ENCODE data around the gene EDNRA.

The EDNRA gene

DNA sequence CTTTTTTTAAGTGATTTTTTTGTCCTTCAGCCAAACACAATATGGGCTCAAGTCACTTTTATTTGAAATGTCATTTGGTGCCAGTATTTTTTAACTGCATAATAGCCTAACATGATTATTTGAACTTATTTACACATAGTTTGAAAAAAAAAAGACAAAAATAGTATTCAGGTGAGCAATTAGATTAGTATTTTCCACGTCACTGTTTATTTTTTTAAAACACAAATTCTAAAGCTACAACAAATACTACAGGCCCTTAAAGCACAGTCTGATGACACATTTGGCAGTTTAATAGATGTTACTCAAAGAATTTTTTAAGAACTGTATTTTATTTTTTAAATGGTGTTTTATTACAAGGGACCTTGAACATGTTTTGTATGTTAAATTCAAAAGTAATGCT is 62.1 kb downstream of the EDNRA start:
- DNase-seq = no peak

DNA sequence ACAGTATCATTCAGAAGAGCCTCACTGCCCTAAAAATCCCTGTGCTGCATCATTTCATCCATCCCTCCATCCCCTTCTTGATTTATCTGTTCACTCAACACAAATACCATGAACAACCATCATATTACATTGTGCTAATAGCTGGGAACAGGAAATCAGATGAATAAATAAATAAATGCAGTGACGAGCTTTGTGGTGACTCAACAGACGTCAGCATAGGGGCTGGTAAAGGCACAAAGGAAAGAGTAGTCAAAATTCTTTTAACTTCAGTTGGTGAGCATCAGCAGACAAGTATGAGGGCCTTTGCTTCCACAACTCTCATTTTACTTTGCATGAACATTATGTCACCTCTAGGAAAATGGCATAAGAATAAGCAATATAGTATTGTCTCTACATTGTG is 65.5 kb downstream of the EDNRA start:
- no peak for DNase-seq

GRCh38 chr4:147547314-147548056 is 66.6 kb downstream of the EDNRA start:
- no peak for DNase-seq

GRCh38 chr4:147548256-147548655 is 67.4 kb downstream of the EDNRA start:
- no peak for DNase-seq

DNA sequence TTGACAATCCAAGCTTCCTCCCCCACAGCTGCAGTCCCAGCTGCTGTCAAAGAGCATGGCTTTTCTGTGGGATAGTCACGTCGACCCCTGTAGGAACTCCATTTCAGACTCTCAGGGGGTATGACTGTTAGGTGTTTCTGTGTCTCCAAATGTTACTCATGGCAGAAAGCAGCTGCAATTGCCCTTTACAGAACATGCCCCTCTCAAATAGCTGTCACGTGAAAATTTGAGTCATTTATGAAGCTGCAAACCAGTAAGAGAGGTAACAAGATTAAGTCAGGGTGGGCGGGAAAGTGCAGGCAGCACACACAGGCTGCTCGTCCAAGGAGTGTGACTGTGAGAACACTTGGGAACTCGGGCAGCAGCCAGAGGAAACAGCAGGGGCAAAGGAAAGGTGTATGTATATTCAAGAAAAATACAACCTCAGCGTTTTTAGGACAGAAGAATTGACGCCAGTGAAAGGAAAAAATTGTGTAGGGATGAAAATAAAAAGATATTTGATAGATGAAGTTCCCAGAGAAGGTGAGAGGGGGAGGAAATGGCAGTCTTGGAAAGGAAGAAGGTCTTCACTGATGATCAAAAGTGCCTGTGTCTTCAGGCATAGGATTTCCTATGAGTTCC is 69.8 kb downstream of the EDNRA start:
- DNase-seq = no peak

DNA sequence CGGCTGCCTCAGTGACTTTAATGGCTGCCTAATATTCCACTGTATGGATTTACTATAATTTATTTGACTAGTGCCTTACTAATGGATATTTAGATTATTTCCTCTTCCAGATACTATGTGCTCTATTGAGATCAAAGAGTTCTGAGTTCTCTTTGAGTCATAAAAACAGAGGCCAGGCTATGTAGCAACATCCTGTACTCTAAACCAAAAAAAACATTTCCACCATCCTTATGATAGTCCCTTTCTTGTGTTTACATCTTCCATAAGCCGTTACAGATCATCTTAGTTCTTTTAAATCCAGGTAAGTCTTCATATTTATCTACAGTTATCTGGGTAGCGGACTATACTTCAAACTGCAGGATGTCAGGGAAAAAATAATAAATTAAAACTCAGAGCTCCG is 79.7 kb downstream of the EDNRA start:
- no peak for DNase-seq

DNA sequence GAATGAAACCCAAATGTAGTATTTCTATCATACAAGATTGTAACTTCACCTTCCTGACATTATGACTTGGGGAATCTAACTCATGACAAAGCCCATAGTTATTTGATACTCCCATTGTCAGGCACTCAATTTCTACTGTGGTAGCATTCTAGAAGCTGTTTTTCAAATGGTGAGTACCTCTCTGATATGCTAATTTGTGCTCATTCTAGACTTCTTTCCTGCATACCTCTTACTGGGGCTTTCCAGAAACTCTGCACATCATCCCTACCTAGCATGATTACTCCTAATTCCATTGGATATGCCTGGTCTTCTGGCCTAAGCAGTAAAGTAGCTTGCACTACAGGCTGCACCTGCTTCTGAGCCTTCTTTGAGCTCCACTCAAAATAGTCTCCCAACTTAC is 85.9 kb downstream of the EDNRA start:
- no peak for DNase-seq

- DNase-seq = no peak
These were observed 86.4 kb downstream of the EDNRA start for GRCh38 chr4:147567276-147567675.

GRCh38 chr4:147570616-147571015 is 89.7 kb downstream of the EDNRA start:
- no peak for DNase-seq

GRCh38 chr4:147571036-147571770 is 90.3 kb downstream of the EDNRA start:
- no peak for DNase-seq

DNA sequence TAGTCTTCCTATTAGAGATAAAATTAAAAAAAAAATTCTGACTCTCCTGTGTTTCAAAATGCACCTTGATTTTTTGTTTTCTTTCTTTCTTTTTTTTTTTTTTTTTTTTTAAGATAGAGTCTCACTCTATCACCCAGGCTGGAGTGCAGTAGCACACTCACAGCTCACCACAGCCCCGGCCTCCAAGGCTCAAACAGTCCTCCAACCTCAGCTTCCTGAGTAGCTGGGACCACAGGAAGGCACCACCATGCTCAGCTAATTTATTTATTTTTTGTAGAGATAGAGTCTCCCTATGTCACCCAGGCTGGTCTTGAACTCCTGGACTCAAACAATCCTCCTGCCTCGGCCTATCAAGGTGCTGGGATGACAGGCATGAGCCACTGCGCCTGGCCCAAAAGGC is 95.2 kb downstream of the EDNRA start:
- DNase-seq = no peak

DNA sequence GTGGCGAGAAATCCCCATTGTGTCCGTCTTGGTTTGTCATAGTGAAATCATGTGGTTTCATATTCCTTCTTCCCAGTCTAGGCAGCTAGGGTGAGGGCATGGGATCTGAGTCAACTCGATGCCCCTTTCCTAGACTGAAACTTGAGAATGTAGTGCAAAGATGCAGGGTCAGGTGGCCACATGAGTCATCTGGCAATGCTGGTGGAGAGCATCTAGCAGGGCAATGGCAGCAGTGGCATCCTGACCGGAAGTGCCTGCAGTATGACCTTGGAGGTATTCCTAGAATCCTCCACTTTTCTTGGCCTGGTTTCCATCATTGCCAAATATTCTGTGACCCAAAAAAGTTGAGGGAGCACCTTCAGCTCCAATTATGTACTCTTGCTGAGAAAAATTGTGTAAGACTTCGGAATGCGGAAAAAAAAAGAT is 97.2 kb downstream of the EDNRA start:
- no peak for DNase-seq

DNA sequence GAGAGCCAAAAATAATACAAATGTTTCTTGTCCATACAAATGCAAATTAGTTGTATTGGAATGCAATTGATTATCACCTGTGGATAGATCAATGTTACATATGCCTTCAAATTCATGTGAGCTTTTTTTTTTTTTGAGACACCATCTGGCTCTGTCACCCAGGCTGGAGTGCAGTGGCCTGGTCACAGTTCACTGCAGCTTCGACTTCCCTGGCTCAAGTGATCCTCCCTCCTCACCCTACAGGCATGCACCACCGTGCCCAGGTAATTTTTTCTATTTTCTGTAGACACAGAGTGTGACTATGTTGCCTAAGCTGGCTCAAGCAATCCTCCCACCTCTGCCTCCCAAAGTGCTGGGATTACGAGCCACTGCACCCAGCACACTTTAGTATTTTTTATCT is 97.7 kb downstream of the EDNRA start:
- DNase-seq = no peak

DNA sequence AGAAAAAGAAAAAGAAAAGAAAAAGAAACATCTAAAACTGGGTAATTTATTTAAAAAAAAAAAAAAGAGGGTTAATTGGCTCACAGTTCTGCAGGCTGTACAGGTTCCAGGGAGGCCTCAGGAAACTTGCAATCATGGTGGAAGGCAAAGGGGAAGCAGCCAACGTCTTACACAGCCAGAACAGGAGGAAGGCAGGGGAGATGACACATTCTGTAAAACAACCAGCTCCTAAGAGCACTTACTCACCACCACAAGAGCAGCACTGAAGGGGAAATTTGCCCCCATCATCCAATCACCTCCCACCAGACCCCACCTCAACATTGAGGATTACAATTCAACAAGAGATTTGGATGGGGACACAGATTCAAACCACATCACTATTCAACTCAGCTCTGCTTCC is 99.5 kb downstream of the EDNRA start:
- no peak for DNase-seq

DNA sequence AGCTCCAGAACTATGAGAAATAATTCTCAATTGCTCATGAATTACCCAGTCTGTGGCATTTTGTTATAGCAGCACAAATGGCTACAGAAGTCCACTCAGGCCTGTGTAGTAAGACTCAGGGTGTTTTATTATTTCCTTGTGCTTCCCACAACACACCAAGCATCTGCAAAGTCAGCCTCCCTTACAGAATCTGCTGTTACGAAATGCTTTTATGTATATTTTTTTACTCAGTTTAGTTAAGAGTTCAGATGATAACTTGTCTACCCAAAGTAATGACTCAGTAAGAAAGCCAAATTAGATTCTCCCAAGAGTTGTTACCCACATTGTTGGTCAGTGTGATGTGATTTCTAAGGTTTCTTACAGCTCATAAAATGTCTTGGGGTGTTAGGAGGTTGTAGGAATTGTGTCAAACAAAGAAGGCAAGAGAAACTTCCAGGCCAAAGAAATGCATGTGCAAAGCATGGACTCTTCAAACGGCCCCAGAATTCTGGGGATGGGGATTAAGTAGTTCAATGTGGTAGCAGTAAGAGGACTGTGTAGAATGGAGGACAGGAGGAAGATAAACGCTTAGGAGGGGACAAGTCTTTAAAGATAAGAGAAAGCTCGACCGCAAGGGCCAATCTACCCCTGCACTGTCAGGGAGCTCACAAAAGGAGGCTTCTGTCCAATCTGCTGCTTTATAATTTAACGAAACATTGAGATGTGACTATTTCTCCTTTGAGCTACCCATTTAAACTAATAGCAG is 100.9 kb downstream of the EDNRA start:
- no peak for DNase-seq

- DNase-seq = no peak
These were observed 101.6 kb downstream of the EDNRA start for GRCh38 chr4:147582386-147583060.

DNA sequence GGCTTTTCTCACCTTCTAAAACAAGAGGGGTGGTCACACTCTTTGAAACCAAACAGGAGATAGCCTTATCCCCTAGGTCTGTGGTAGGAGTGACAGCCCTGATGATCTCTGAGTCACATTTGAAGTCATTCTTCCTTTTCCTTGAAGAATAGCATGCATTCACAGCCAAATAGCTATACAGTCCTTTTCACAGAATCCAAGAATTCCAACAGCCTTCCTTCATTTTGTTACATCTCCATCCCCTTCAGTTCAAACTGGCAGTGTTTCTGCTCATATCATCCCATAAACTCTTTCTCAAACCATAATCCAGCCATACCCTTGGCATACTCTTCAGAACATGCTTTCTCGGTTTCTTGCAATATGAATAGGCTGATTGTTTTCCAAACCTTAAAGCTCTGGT is 103.0 kb downstream of the EDNRA start:
- no peak for DNase-seq

- no peak for DNase-seq
These were observed 105.1 kb downstream of the EDNRA start for GRCh38 chr4:147586032-147586431.

GRCh38 chr4:147586637-147587036 is 105.7 kb downstream of the EDNRA start:
- DNase-seq = no peak

GRCh38 chr4:147587041-147587440 is 106.1 kb downstream of the EDNRA start:
- DNase-seq = no peak

DNA sequence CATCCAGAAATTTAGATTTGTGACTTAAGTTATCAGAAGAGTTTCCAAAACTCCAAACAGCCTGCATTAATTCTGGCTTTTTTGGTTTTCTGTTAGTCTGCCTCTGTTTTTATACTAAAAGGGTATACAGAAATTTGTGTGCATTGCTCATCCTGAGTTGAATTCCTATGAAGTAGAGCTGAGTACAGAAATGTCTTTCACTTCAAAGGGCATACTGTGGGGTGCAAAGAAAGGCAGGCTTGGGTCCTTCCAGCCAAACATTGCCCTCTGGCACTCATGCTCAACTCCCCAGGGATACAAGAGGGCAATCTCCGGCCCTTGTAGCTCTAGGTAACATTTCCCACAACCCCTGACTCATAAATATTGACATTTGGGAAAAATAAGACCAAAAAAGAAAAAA is 108.7 kb downstream of the EDNRA start:
- no peak for DNase-seq

- peak; percentile 2 for DNase-seq
These were observed 109.5 kb downstream of the EDNRA start for GRCh38 chr4:147590249-147590920.
